Spleen (tissue), 11 donors: ENCODE data around the gene TMEM30A. TPM values are rescaled to one million over a fixed set of nuclear protein-coding genes. Genes with fewer than 3 reads are reported as not detected.
A peak's percentile ranks its signal among the peaks of the same experiment; 100 is the strongest.

Experiments
- DNase-seq: peaks from one replicate; pipeline ENCODE4 v3.0.0-alpha.2; 2020
- H3K27ac ChIP-seq, 8 donors: fragments of 200-600 bp; sonication (generic) in 7 of 8; 1 replicate in 4 of 8; 2 replicates in 4 of 8; pipeline versions ENCODE4 v1.5.0 to v1.8.0; 2016 to 2021; ENCODE audit warnings: inconsistent platforms in 4 of 8, mild to moderate bottlenecking in 4 of 8, moderate library complexity in 1 of 8
- H3K27me3 ChIP-seq, 7 donors: fragments of 200-600 bp; sonication (generic) in 6 of 7; replicated peaks in 1 of 7; 1 replicate in 4 of 7; 2 replicates in 3 of 7; pipeline versions ENCODE4 v1.5.0 to v1.8.0; 2016 to 2021; ENCODE audit warnings: inconsistent platforms in 3 of 7, mild to moderate bottlenecking in 1 of 7
- H3K36me3 ChIP-seq, 6 donors: fragments of 200-600 bp; sonication (generic) in 5 of 6; 1 replicate in 4 of 6; 2 replicates in 2 of 6; pipeline versions ENCODE4 v1.5.0 to v1.8.0; 2016 to 2021; ENCODE audit warnings: inconsistent platforms in 2 of 6
- H3K4me1 ChIP-seq, 6 donors: fragments of 200-600 bp; sonication (generic) in 5 of 6; 1 replicate in 3 of 6; 2 replicates in 3 of 6; pipeline versions ENCODE4 v1.5.0 to v1.8.0; 2016 to 2021; ENCODE audit warnings: inconsistent platforms in 3 of 6
- H3K4me3 ChIP-seq, 8 donors: fragments of 200-600 bp; sonication (generic) in 7 of 8; 1 replicate in 4 of 8; 2 replicates in 4 of 8; pipeline versions ENCODE4 v1.5.0 to v1.8.0; 2016 to 2021; ENCODE audit warnings: inconsistent platforms in 4 of 8, mild to moderate bottlenecking in 4 of 8, moderate library complexity in 2 of 8
- H3K9me3 ChIP-seq, 8 donors: fragments of 200-600 bp; sonication (generic) in 7 of 8; 1 replicate in 4 of 8; 2 replicates in 4 of 8; pipeline versions ENCODE4 v1.5.0 to v1.8.0; 2016 to 2021; ENCODE audit warnings: inconsistent platforms in 4 of 8
- CTCF ChIP-seq, 11 experiments: fragments of 200-600 bp in 7 of 11; fragments of 450-650 bp in 4 of 11; sonication (generic) in 4 of 11; IDR thresholded peaks in 8 of 11; conservative IDR thresholded peaks in 3 of 11; 1 replicate in 7 of 11; 2 replicates in 4 of 11; pipeline versions ENCODE4 v1.4.0 to v1.8.0; 2016 to 2021; ENCODE audit warnings: antibody characterized with exemption in 11 of 11, inconsistent platforms in 4 of 11, mild to moderate bottlenecking in 1 of 11
- POLR2A ChIP-seq, 3 donors: fragments of 450-650 bp; IDR thresholded peaks; one replicate each; pipeline ENCODE4 v1.5.1; 2017; ENCODE audit warnings: antibody characterized with exemption in 3 of 3, mild to moderate bottlenecking in 1 of 3
- POLR2AphosphoS5 ChIP-seq, 3 donors: sonication (generic); formaldehyde crosslinking; IDR thresholded peaks; one replicate each; pipeline ENCODE4 v1.5.1; 2017; ENCODE audit warnings: antibody characterized with exemption in 3 of 3
- WGBS, 5 donors: extraction: QIAGEN DNeasy Blood & Tissue Kit in 3 of 5; methylation state at CpG; one replicate each; pipeline versions ENCODE4 v1.1.5 to v1.1.7; 2013 to 2018; 5-methylcytosine and 5-hydroxymethylcytosine counted together
- intact Hi-C: fragments of 100-400 bp; cut with DNase I; formaldehyde crosslinking; loops from one replicate; pipeline ENCODE4 v1.15.0; 2023; ENCODE audit warnings: low total_unique reads
- polyA plus RNA-seq, 3 donors: library from polyadenylated mRNA; stranded (reverse); fragments of 200-250 nt; gene quantifications; one replicate each; pipeline ENCODE4 v1.2.1, GENCODE V29; 2013
- total RNA-seq, 7 donors: library from RNA; depleted of rRNA in 3 of 7; stranded (reverse); fragments of >200 nt in 3 of 7; fragmentation: NEBNext Ultra II Directional in 4 of 7; extraction: Animal tissue kit (Norgen Biotek cat#: 25700) in 4 of 7; gene quantifications; one replicate each; pipeline versions ENCODE4 v1.1.0 to v1.2.1, GENCODE V29; 2016 to 2021
- donor health status: healthy with polysubstance abuse.
- donor health status: DM: no; HTN: no; CAD: no; lungs with moderate emphysema.
- donor health status: DM: no; HTN: no; CAD: no.
- donor health status: Bipolar disorder and iron deficiency.
- donor health status: healthy.
- donor health status: DM: no; HTN: no; CAD: no.
- donor health status: DM: yes; HTN: yes; CAD: no.

The TMEM30A gene
- total and polyA plus RNA-seq, 10 donors = 19.9 to 111 (median 88.5) TPM

- no peaks in the 10 kb centered on the region for H3K9me3 ChIP-seq
- H3K4me3 ChIP-seq = peak overlapping the region; percentile 76 to 93 (median 86)
- no peaks in the 10 kb centered on the region for H3K27me3 ChIP-seq
- intact Hi-C loops = no loop called here
- 0 to 2% (median 0%) methylated on average over 36 of the region's 36 CpGs for WGBS, 5 donors
- H3K4me1 ChIP-seq = peaks cover 25 to 82% (median 72%) of the 10 kb centered on the region in 6 donors
- peak; percentile 53 for DNase-seq
- H3K27ac ChIP-seq = peak overlapping the region; percentile 83 to 96 (median 94)
- no peaks in the 10 kb centered on the region for H3K36me3 ChIP-seq
- TF ChIP-seq CTCF (IDR thresholded peaks at IDR 0.05 in 8 of 11, conservative IDR thresholded peaks at IDR 0.05 in 3 of 11) (no peak), POLR2A (IDR thresholded peaks at IDR 0.05) (no peak), POLR2AphosphoS5 (IDR thresholded peaks at IDR 0.05) (no peak)
Observed at GRCh38 chr6:75283907-75284631, 523 bp downstream of the TMEM30A start.

- Histone ChIP-seq H3K27ac (no peak overlapping the region), H3K4me1 (peaks cover 32 to 87% (median 81%) of the 10 kb centered on the region in 6 donors), H3K36me3 (no peaks in the 10 kb centered on the region), H3K4me3 (peak overlapping the region in 5 of 8 donors; percentile 78 to 91 (median 86)), H3K9me3 (no peaks in the 10 kb centered on the region), H3K27me3 (no peaks in the 10 kb centered on the region)
- intact Hi-C loops = no loop called here
- 66 to 81% (median 78%) methylated on average over 2 of the region's 2 CpGs for WGBS, 5 donors
- DNase-seq = no peak
- no peak for TF ChIP-seq CTCF (IDR thresholded peaks at IDR 0.05 in 8 of 11, conservative IDR thresholded peaks at IDR 0.05 in 3 of 11)
- no peak for TF ChIP-seq POLR2A (IDR thresholded peaks at IDR 0.05)
- TF ChIP-seq POLR2AphosphoS5 (IDR thresholded peaks at IDR 0.05) = no peak
Observed at GRCh38 chr6:75282706-75283105, 1.9 kb downstream of the TMEM30A start.

- TF ChIP-seq POLR2A (IDR thresholded peaks at IDR 0.05) = no peak
- TF ChIP-seq CTCF (IDR thresholded peaks at IDR 0.05 in 8 of 11, conservative IDR thresholded peaks at IDR 0.05 in 3 of 11) = no peak
- TF ChIP-seq POLR2AphosphoS5 (IDR thresholded peaks at IDR 0.05) = no peak
- H3K4me3 ChIP-seq = peak overlapping the region in 2 of 8 donors; percentile 78 to 91
- intact Hi-C loops = no loop called here
- DNase-seq = no peak
- no peaks in the 10 kb centered on the region for H3K27me3 ChIP-seq
- H3K4me1 ChIP-seq = peaks cover 32 to 87% (median 74%) of the 10 kb centered on the region in 6 donors
- no peaks in the 10 kb centered on the region for H3K9me3 ChIP-seq
- no peak overlapping the region for H3K27ac ChIP-seq
- H3K36me3 ChIP-seq = no peaks in the 10 kb centered on the region
Observed at GRCh38 chr6:75281653-75282052, 2.9 kb downstream of the TMEM30A start.

GRCh38 chr6:75280131-75280855 lies 4.3 kb downstream of the TMEM30A start:
- DNase-seq = no peak

More at GRCh38 chr6:75280131-75280855, 4.3 kb downstream of the TMEM30A start:
- H3K9me3 ChIP-seq = no peaks in the 10 kb centered on the region
- H3K4me1 ChIP-seq = peaks cover 29 to 88% (median 63%) of the 10 kb centered on the region in 6 donors
- WGBS, 5 donors = 89 to 93% (median 91%) methylated on average over 4 of the region's 4 CpGs
- no peak for TF ChIP-seq CTCF (IDR thresholded peaks at IDR 0.05 in 8 of 11, conservative IDR thresholded peaks at IDR 0.05 in 3 of 11)
- TF ChIP-seq POLR2AphosphoS5 (IDR thresholded peaks at IDR 0.05) = no peak
- no peak for TF ChIP-seq POLR2A (IDR thresholded peaks at IDR 0.05)
- no peak overlapping the region for H3K27ac ChIP-seq
- no peak overlapping the region for H3K4me3 ChIP-seq
- intact Hi-C loops = no loop called here
- no peaks in the 10 kb centered on the region for H3K36me3 ChIP-seq
- H3K27me3 ChIP-seq = no peaks in the 10 kb centered on the region
